MM.1S (cell line): Measurements from ENCODE around the gene LACTB.
A peak's percentile ranks its signal among the peaks of the same experiment; 100 is the strongest.

Source experiments
- DNase-seq: peaks from one replicate; pipeline ENCODE4 v3.0.0-alpha.2; 2015
- H2AFZ ChIP-seq: fragments of 300-600 bp; sonication (generic); 2 replicates; pipeline ENCODE4 v1.6.0; 2016; ENCODE audit warnings: antibody characterized with exemption, low read length
- H3F3A ChIP-seq: fragments of 300-600 bp; sonication (generic); 2 replicates; pipeline ENCODE4 v1.6.1; 2016; ENCODE audit warnings: mild to moderate bottlenecking, antibody characterized with exemption, low read length, moderate library complexity, mixed read lengths; ENCODE audit not compliant: insufficient read depth
- H3K27ac ChIP-seq: fragments of 300-600 bp; sonication (generic); 2 replicates; pipeline ENCODE4 v1.5.1; 2016; ENCODE audit warnings: mild to moderate bottlenecking, low read length
- H3K27me3 ChIP-seq: fragments of 300-600 bp; sonication (generic); replicated peaks from 2 replicates; pipeline ENCODE4 v1.6.0; 2016; ENCODE audit warnings: low read length; ENCODE audit not compliant: insufficient read depth
- H3K36me3 ChIP-seq: fragments of 300-600 bp; sonication (generic); replicated peaks from 2 replicates; pipeline ENCODE4 v1.6.1; 2016; ENCODE audit warnings: mild to moderate bottlenecking, low read length, mixed read lengths; ENCODE audit not compliant: insufficient read depth
- H3K4me1 ChIP-seq: fragments of 300-600 bp; sonication (generic); 2 replicates; pipeline ENCODE4 v1.6.1; 2016; ENCODE audit warnings: low read length, mixed read lengths
- H3K4me2 ChIP-seq: fragments of 300-600 bp; sonication (generic); 2 replicates; pipeline ENCODE4 v1.6.0; 2016; ENCODE audit warnings: low read depth, low read length
- H3K4me3 ChIP-seq: fragments of 300-600 bp; sonication (generic); 2 replicates; pipeline ENCODE4 v1.5.1; 2016; ENCODE audit warnings: low read length, mixed read lengths
- H3K79me2 ChIP-seq: fragments of 300-600 bp; sonication (generic); 2 replicates; pipeline ENCODE4 v1.6.1; 2016; ENCODE audit warnings: mixed run types, low read length, mixed read lengths
- H3K9ac ChIP-seq: fragments of 300-600 bp; sonication (generic); 2 replicates; pipeline ENCODE4 v1.6.1; 2016; ENCODE audit warnings: low read length, mixed read lengths
- H3K9me2 ChIP-seq: fragments of 300-600 bp; sonication (generic); replicated peaks from 2 replicates; pipeline ENCODE4 v1.6.1; 2016; ENCODE audit warnings: mild to moderate bottlenecking, low read length, mixed read lengths; ENCODE audit not compliant: insufficient read depth
- H3K9me3 ChIP-seq: fragments of 300-600 bp; sonication (generic); replicated peaks from 2 replicates; pipeline ENCODE4 v1.6.1; 2016; ENCODE audit warnings: mild to moderate bottlenecking, low read length, mixed read lengths; ENCODE audit not compliant: insufficient read depth
- H4K20me1 ChIP-seq: fragments of 300-600 bp; sonication (generic); 2 replicates; pipeline ENCODE4 v1.6.1; 2016; ENCODE audit warnings: mild to moderate bottlenecking, low read length, moderate library complexity, mixed read lengths; ENCODE audit not compliant: insufficient read depth
- CTCF ChIP-seq: fragments of 300-600 bp; sonication (generic); IDR thresholded peaks from 2 replicates; pipeline ENCODE4 v1.5.1; 2016; ENCODE audit warnings: antibody characterized with exemption, low read length, mixed read lengths
- EZH2 ChIP-seq: fragments of 300-600 bp; sonication (generic); optimal IDR thresholded peaks from 2 replicates; pipeline ENCODE3; 2017; ENCODE audit warnings: low read depth, mild to moderate bottlenecking, antibody characterized with exemption, low read length, mixed read lengths
- EZH2phosphoT487 ChIP-seq: fragments of 300-600 bp; sonication (generic); IDR thresholded peaks from 2 replicates; pipeline ENCODE4 v1.6.1; 2018; ENCODE audit warnings: antibody characterized with exemption, low read length

LACTB gene

GRCh38 chr15:63156086-63156710 lies 34.5 kb downstream of the LACTB start:
- Histone ChIP-seq H3K79me2 (peaks cover 17% of the 10 kb centered on the region), H3K4me3 (peak overlapping the region; percentile 80), H2AFZ (peak overlapping the region; percentile 85), H3K9me2 (no peaks in the 10 kb centered on the region), H3K4me2 (peak overlapping the region; percentile 79), H4K20me1 (no peaks in the 10 kb centered on the region), H3K27me3 (no peaks in the 10 kb centered on the region), H3F3A (peaks cover 20% of the 10 kb centered on the region), H3K9me3 (no peaks in the 10 kb centered on the region), H3K4me1 (0 out of 2 replicates have a peak, but pooled peaks cover 5% of the 10 kb centered on the region), H3K27ac (peak overlapping the region; percentile 82; the same call in 1 of the 2 replicates), H3K36me3 (peaks cover 3% of the 10 kb centered on the region; the same call in 1 of the 2 replicates), H3K9ac (peak overlapping the region; percentile 80)
- TF ChIP-seq CTCF (no peak), EZH2 (no peak), EZH2phosphoT487 (no peak)
- peak; percentile 10 for DNase-seq

GRCh38 chr15:63156755-63157117 lies 35.1 kb downstream of the LACTB start:
- Histone ChIP-seq H3F3A (peaks cover 20% of the 10 kb centered on the region), H3K4me1 (0 out of 2 replicates have a peak, but pooled peaks cover 5% of the 10 kb centered on the region), H3K79me2 (peaks cover 17% of the 10 kb centered on the region), H3K4me3 (peak overlapping the region; percentile 80), H3K9me2 (no peaks in the 10 kb centered on the region), H3K27ac (peak overlapping the region; percentile 82), H3K36me3 (no peaks in the 10 kb centered on the region; the same call in 1 of the 2 replicates), H3K4me2 (peak overlapping the region; percentile 79), H3K27me3 (no peaks in the 10 kb centered on the region), H3K9ac (peak overlapping the region; percentile 80), H2AFZ (peak overlapping the region; percentile 85), H4K20me1 (no peaks in the 10 kb centered on the region), H3K9me3 (no peaks in the 10 kb centered on the region)
- DNase-seq, result peak; percentile 53
- TF ChIP-seq EZH2 (no peak), EZH2phosphoT487 (no peak), CTCF (no peak)

- H3F3A ChIP-seq, result peaks cover 20% of the 10 kb centered on the region
Observed at GRCh38 chr15:63157118-63157843, 35.6 kb downstream of the LACTB start, which contains the start of gene RPS27L. RPS27L (minus strand) TSS chr15:63157477; CDS start chr15:63157405, 72 bp downstream.

More at GRCh38 chr15:63157118-63157843, 35.6 kb downstream of the LACTB start, which contains the start of gene RPS27L:
- H2AFZ ChIP-seq, result peak within 1 kb of the TSS; percentile 85
- peaks cover 17% of the 10 kb centered on the region for H3K79me2 ChIP-seq
- H3K9me3 ChIP-seq, result no peaks in the 10 kb centered on the region
- TF ChIP-seq EZH2phosphoT487 (no peak), EZH2 (no peak), CTCF (no peak)
- no peaks in the 10 kb centered on the region for H3K9me2 ChIP-seq
- peak within 1 kb of the TSS; percentile 79 for H3K4me2 ChIP-seq
- no peaks in the 10 kb centered on the region for H4K20me1 ChIP-seq
- H3K36me3 ChIP-seq, result no peaks in the 10 kb centered on the region; the same call in 1 of the 2 replicates
- 0 out of 2 replicates have a peak, but pooled peaks cover 5% of the 10 kb centered on the region for H3K4me1 ChIP-seq
- H3K27ac ChIP-seq, result peak within 1 kb of the TSS; percentile 82
- peak; percentile 95 for DNase-seq
- H3K27me3 ChIP-seq, result no peaks in the 10 kb centered on the region
- H3K4me3 ChIP-seq, result peak within 1 kb of the TSS; percentile 80
- H3K9ac ChIP-seq, result peak within 1 kb of the TSS; percentile 80
